ENCODE data around the gene DUSP22.

GRCh38 chr6:298233-299103, 6.2 kb downstream of the DUSP22 start:
- TF ChIP-seq CTCF (IDR thresholded peaks at IDR 0.05) (no peak), POLR2AphosphoS5 (IDR thresholded peaks at IDR 0.05; ENCODE audit: low read depth, low read length) (no peak), SIN3A (IDR thresholded peaks at IDR 0.05; ENCODE audit: borderline replicate concordance, insufficient read depth, low read depth, low read length) (no peak), TCF7L2 (IDR thresholded peaks at IDR 0.05; ENCODE audit: low read depth, low read length) (no peak), REST (IDR thresholded peaks at IDR 0.05; ENCODE audit: insufficient read depth in 1 of 2, low read depth in 2 of 2, low read length in 1 of 2) (no peak)
